HL-60/S4 treated with phorbol 12-myristate 13-acetate at 8.2 ng/mL for 4 days and 3 days (cell line): ENCODE measurements around the gene CCM2.
"Not testable (repeated sequence)": the region's sequence is repeated elsewhere in the genome, so short reads cannot be mapped to it uniquely, and the experiment has no call there.

Experiments
- in situ Hi-C: fragments of 300-500 bp; cut with MboI; formaldehyde crosslinking; loops from 2 replicates; pipeline ENCODE4 v1.15.0; 2022; ENCODE audit warnings: low sequenced_read_pairs

Gene CCM2

GRCh38 chr7:45032421-45032820 lies 32.4 kb downstream of the CCM2 start:
- in situ Hi-C loops: no loop called here

DNA sequence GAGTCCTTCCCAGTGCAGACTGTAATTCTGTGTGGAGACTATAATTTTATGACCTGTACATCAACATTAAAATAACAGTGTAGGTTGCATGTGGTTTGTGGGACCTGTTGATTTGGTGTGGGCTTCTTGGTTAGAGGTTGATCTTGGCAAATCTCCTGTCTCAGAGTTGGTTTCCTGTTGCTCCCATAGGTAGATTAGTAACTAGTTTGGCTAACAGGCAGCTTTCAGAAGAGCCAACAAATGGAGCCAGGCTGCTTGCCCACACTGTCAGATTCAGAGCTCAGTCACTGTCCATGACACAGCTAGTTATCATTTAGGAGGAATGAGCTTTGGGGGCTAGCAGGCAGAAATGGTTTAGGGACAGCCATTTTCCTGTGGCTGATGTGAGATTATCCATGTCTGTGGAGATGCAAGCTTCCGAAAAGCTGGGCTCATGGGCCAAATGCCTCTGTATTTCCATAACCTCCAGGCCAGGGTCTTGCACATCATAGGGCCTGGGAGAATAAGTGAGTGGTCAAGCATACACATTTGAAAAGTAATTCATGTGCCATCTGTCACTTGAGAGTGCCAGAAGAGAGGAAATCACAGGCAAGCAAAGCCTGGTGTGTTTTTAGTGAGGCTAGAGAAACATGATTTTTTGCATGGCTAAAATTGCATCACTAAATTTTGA lies 33.4 kb downstream of the CCM2 start:
- in situ Hi-C loops: no loop called here

GRCh38 chr7:45033931-45034290 lies 33.9 kb downstream of the CCM2 start:
- in situ Hi-C loops: no loop called here

- in situ Hi-C loops: not testable (repeated sequence)
These were observed 34.7 kb downstream of the CCM2 start for GRCh38 chr7:45034710-45035109.

DNA sequence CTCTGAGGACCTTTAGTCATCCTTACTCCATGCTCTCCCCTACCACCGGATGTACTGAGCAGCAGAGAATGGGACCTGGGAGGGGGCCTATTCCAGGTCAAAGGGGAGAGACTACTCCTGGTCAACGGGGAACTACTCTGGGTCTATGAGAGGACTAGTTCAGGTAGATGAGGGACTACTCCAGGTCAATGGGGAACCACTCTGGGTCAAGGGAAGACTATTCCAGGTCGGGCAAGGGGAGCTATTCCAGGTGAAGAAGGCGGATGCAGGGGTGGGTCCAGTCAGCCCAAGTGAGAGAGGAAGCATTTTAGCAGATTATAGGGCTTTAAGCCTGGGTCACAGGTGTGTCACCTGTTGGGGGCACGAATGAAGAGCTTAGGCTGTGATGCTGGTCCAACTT lies 35.4 kb downstream of the CCM2 start:
- in situ Hi-C loops: no loop called here

GRCh38 chr7:45035893-45036292 lies 35.9 kb downstream of the CCM2 start:
- in situ Hi-C loops: no loop called here

DNA sequence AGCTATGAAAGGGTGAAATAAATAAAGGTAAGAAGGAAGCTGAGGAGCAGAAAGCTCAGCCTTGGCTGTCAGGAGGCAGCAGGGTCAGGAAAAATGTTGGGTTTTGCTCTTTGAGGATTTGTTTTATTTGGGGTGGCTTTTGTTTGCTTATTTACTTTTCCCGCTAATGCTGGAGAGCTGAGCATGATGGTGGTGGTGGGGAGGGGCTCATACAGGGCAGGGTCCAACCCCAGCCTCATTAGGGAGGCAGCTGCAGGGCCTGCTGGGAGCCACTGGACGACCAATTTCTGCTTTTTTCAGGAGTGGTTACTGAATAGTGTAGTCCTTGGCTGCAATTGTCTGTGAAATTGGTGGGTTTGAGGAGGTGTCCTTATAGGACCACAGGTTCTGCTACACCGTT lies 36.3 kb downstream of the CCM2 start:
- in situ Hi-C loops: no loop called here

- in situ Hi-C loops: no loop called here
These were observed 36.8 kb downstream of the CCM2 start for GRCh38 chr7:45036796-45037195.

GRCh38 chr7:45037876-45038275 lies 37.9 kb downstream of the CCM2 start:
- in situ Hi-C loops: no loop called here

DNA sequence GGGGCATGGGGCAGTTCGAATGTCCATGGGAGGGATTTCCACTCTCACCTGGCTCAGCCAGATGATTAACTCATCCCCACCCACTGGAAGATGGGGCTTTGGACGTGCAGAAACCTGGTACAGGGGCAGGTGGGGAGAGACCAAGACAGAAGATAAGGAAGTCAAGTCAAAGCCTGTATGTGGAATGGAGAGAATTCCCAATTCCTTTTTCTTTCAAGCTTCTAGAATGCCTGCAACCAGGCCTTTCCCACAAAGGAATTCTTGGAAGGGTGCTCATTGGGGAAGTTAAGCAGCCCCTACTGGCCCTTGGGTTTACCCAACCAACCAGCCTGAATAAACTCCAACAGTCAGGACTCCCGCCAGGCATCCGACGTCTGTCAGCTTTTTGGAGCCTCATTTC lies 39.1 kb downstream of the CCM2 start:
- in situ Hi-C loops: no loop called here

DNA sequence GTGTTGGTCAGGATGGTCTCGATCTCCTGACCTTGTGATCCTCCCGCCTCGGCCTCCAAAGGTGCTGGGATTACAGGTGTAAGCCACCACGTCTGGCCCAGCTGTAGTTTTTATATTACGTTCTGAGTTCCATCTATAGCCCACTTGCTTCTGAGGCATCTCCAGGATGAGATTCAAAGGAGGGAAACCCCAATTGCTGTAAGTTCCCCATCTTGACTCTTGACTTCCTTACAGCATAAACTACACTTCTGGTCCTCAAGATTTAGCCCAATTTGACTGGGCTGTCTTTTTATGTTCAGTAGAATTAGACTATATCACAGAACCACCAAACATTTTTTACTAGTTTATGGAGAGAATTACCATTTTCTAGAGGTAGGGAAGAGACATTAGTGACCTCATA lies 44.3 kb downstream of the CCM2 start:
- in situ Hi-C loops: no loop called here

DNA sequence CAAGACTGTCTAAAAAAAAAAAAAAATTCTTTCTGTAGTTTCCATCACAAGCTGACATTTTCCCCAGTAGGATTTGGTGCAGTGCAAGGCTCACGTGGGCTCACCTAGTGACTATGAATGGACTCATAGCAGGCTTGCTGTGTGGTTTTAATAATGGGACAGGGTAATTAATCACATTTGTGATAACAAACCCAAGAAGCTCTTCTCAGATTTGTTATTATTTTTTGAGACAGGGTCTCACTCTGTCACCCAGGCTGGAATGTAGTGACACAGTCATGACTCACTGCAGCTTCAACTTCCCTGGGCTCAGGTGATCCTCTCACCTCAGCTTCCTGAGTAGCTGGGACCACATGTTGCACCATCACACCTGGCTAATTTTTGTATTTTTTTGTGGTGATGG lies 48.7 kb downstream of the CCM2 start:
- in situ Hi-C loops: no loop called here

DNA sequence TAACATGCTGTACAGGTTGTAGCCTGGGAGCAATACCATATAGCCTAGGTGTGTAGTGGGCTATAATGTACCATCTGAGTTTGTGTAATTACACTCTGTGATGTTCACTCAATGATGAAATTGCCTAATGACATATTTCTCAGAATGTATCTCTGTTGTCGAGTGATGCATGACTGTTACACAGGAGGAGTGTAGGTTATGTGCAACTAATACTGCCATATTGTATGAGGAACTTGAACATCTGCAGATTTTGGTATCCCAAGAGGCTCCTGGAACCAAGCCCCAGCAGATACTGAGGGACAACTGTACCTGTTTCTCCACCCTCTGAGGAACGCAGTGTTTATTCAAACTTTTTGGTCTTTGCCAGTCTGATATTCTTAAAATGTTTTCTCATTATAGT lies 50.2 kb downstream of the CCM2 start:
- in situ Hi-C loops: no loop called here

DNA sequence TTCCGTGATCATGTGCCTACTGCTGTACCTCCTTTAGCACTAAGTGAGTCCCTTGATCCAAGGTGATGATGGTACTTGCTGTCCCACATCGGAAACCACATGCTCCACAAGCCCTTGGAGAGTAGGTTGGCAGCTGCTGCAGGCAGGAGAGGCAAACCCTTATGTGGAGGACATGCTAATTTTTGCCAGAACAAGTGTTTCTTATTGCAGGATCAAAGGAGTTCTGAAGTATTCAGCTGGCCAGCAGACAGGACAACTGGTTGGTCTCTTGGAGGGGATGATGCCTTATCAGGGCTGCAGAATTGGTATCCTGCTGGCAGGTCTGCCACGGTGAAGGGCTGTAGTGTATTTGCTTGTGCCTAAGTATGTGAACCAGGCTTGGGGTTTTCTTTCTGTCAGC lies 52.0 kb downstream of the CCM2 start:
- in situ Hi-C loops: no loop called here

GRCh38 chr7:45053401-45053800 lies 53.4 kb downstream of the CCM2 start:
- in situ Hi-C loops: no loop called here

DNA sequence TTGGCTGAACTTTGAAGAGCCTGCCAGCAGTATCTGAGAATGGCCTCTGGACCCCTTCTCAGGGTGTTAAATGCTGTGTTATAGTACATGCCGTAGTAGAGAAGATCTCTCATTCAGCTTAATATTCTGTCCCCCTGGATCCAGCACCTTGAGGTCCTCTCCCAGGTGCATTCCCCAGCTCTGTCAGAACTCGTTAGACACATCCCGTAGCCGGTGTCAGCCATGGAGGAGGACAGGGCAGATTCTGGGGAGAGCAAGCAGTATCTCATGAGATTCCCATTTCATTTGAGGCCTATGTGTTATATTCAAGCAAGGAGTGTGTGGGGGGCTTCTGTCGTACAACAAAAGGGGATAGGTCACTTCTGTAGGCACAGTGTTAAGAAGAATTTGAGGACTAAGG lies 53.9 kb downstream of the CCM2 start:
- in situ Hi-C loops: no loop called here

DNA sequence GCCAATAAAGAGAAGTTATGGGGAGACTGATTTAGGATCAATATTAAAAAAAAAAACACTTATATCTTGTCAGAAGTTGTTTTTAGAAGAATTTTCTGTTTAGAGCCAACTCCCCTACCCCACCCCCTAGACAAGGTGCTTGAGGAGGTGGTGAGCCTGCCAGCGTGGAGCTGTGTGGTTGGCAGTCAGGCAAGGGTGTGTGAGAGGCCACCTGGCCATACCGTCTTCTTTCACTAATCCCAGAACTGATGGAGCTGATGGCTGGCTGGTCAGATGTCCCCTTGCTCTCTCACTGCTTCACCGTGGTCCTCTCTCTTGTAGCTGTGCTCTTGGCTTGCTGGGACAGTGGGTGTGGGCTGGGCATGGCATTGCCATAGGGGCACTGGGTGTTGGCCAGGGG lies 54.4 kb downstream of the CCM2 start:
- in situ Hi-C loops: no loop called here

DNA sequence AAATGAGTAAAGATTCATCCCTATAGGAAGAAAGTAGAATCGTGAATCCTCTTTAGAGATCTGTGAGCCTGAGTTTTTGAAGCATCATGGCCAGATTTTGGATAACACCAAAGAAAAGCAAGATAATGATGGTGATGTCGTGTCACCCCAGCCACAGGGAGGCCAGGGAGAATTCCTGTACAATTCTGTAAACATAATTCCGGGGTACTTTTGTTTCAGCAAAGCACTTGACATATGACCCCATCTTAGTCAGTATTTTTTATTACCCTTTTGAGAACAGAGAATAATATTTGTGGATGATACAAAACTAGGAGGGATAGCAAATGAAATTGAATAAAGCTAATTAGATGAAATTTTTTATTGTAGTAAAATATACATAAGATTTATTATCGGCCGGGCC lies 55.0 kb downstream of the CCM2 start:
- in situ Hi-C loops: no loop called here

GRCh38 chr7:45055594-45056219 lies 55.7 kb downstream of the CCM2 start:
- in situ Hi-C loops: no loop called here

DNA sequence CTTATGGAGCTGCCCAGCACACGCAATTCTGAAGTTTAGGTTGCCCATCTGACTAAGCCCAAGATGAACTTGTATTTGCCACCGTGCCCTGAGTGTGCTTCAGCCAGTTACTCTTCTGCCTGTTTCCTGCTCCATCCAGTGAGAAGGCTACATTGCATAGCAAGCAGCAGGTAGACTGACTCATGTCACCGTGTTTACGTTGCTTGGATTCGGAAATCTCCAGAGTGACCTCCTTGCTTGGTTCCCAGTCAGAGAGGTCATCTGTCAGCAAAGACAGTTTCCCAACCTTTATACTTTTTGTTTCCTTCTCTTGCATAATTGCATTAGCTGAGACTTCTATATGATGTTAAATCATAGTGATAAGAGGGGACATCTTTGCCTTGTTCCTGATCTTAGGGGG lies 57.9 kb downstream of the CCM2 start:
- in situ Hi-C loops: no loop called here

DNA sequence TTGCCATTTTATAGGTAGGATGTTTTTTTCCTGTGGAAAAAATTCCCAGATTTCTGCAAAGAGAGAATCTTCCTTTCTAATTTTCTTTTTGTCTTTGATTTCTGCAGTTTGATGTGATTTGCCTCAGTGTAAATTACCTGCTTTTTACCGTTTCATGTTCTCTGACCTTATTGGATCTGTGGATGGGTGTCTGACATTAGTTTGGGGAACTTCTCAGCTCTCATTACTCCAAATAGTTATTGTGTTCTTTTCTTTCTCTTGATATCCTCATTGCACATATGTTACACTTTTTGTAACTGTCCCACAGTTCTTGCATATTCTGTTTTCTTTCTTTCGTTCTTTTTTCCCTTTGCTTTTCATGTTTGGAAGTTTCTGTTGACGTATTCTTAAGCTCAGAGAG lies 60.3 kb downstream of the CCM2 start:
- in situ Hi-C loops: no loop called here

GRCh38 chr7:45061352-45061751 lies 61.4 kb downstream of the CCM2 start:
- in situ Hi-C loops: no loop called here

GRCh38 chr7:45061806-45062425 lies 61.9 kb downstream of the CCM2 start:
- in situ Hi-C loops: no loop called here
